ENCODE data around the gene KANSL2. TPM values are rescaled to one million over a fixed set of nuclear protein-coding genes. Genes with fewer than 3 reads are reported as not detected.

Gene KANSL2
- total RNA-seq, 1 donor = 48.1 TPM

- Histone ChIP-seq H3K4me2 (ENCODE audit: insufficient read depth, low read length) (no peak overlapping the region), H3K36me3 (ENCODE audit: insufficient read depth, low read length) (no peaks in the 10 kb centered on the region), H3K9me3 (ENCODE audit: low read depth, low read length) (no peaks in the 10 kb centered on the region), H3K27ac (ENCODE audit: low read depth, low read length) (no peak overlapping the region), H3K4me1 (ENCODE audit: insufficient read depth, low read length) (no peaks in the 10 kb centered on the region), H2AFZ (ENCODE audit: low read length) (no peak overlapping the region), H3K27me3 (ENCODE audit: insufficient read depth, low read length) (no peaks in the 10 kb centered on the region), H3K4me3 (ENCODE audit: insufficient read depth, low read length) (no peak overlapping the region), H3K79me2 (ENCODE audit: insufficient read depth, low read length) (no peaks in the 10 kb centered on the region), H4K20me1 (ENCODE audit: insufficient read depth, low read length) (no peaks in the 10 kb centered on the region)
- TF ChIP-seq CTCF (IDR thresholded peaks at IDR 0.05; ENCODE audit: extremely low read depth, low read depth, low read length) = no peak
- DNase-seq (ENCODE audit: insufficient read length, low spot score, missing footprints) = no peak
These were observed 68.7 kb downstream of the KANSL2 start for GRCh38 chr12:48613321-48613720.

Small RNA genes within 50 kb of the gene (small RNA-seq; reads per million reads assigned to genes)
- not detected for gene MIR1291
- gene SNORA2A = 1,667 reads per million, percentile 99 among the genes with 10 or more reads in this experiment
- 61.5 reads per million, percentile 96 among the genes with 10 or more reads in this experiment for gene SNORA2B
- gene SNORA2C = 6.3 reads per million, percentile 89 among the genes with 10 or more reads in this experiment

Other genes with a start within 250 kb of the KANSL2 start
- not detected in 2 replicates for gene ANP32D, start 209.7 kb downstream of the KANSL2 start, total RNA-seq
- not detected in 2 replicates for gene C12orf54, start 199.7 kb downstream of the KANSL2 start, total RNA-seq
- gene OR8S1, start 156.6 kb downstream of the KANSL2 start, total RNA-seq = not detected in 2 replicates
- not detected in 2 replicates for gene LALBA, start 112.2 kb downstream of the KANSL2 start, total RNA-seq
- 25.0 and 32.1 TPM in 2 replicates for gene CCNT1, start 34.5 kb upstream of the KANSL2 start, total RNA-seq
- 30.8 and 33.0 TPM in 2 replicates for gene ADCY6, start 106.9 kb upstream of the KANSL2 start, total RNA-seq
- 10.9 and 15.2 TPM in 2 replicates for gene CACNB3, start 136.3 kb upstream of the KANSL2 start, total RNA-seq
- 48.6 and 53.6 TPM in 2 replicates for gene DDX23, start 169.9 kb upstream of the KANSL2 start, total RNA-seq
- 0.29 and 0.36 TPM in 2 replicates for gene RND1, start 183.6 kb upstream of the KANSL2 start, total RNA-seq
- 24.8 and 31.8 TPM in 2 replicates for gene FKBP11, start 243.3 kb upstream of the KANSL2 start, total RNA-seq

Data from osteoblast (primary cell).